ENCODE results near the gene SHISA2. TPM values are rescaled to one million over a fixed set of nuclear protein-coding genes. Genes with fewer than 3 reads are reported as not detected.

Gene SHISA2
- total RNA-seq, 1 experiment from 2014 or later, result 1.2 TPM

GRCh38 chr13:26026211-26026610 lies 25.6 kb downstream of the SHISA2 start:
- no TSS peak for BruUV-seq (replicated peaks)
- CTCF ChIA-PET, result interaction anchor here (0.7 kb wide), 1 partner anchor 319 kb away, joined by 3 read pairs; no protein-coding TSS in a partner anchor
- intact Hi-C loops (cut with micrococcal nuclease; ENCODE audit: unreplicated experiment), result no loop called here
- no peaks in the 10 kb centered on the region for H3K36me3 ChIP-seq (ENCODE audit: control insufficient read depth, insufficient read depth, low read length)
- no peaks in the 10 kb centered on the region; the same call in 1 of the 2 replicates for H3K27me3 ChIP-seq (ENCODE audit: control insufficient read depth, insufficient read depth, low read length)
- TF ChIP-seq, protein P1, sequence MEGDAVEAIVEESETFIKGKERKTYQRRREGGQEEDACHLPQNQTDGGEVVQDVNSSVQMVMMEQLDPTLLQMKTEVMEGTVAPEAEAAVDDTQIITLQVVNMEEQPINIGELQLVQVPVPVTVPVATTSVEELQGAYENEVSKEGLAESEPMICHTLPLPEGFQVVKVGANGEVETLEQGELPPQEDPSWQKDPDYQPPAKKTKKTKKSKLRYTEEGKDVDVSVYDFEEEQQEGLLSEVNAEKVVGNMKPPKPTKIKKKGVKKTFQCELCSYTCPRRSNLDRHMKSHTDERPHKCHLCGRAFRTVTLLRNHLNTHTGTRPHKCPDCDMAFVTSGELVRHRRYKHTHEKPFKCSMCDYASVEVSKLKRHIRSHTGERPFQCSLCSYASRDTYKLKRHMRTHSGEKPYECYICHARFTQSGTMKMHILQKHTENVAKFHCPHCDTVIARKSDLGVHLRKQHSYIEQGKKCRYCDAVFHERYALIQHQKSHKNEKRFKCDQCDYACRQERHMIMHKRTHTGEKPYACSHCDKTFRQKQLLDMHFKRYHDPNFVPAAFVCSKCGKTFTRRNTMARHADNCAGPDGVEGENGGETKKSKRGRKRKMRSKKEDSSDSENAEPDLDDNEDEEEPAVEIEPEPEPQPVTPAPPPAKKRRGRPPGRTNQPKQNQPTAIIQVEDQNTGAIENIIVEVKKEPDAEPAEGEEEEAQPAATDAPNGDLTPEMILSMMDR (IDR thresholded peaks at IDR 0.05), result no peak
- TF ChIP-seq SIN3A (IDR thresholded peaks at IDR 0.05; ENCODE audit: borderline replicate concordance, insufficient read depth, low read depth, low read length) (no peak), POLR2AphosphoS5 (IDR thresholded peaks at IDR 0.05; ENCODE audit: low read depth, low read length) (no peak), TCF7L2 (IDR thresholded peaks at IDR 0.05; ENCODE audit: low read depth, low read length) (no peak)
- TF ChIP-seq, protein P2, sequence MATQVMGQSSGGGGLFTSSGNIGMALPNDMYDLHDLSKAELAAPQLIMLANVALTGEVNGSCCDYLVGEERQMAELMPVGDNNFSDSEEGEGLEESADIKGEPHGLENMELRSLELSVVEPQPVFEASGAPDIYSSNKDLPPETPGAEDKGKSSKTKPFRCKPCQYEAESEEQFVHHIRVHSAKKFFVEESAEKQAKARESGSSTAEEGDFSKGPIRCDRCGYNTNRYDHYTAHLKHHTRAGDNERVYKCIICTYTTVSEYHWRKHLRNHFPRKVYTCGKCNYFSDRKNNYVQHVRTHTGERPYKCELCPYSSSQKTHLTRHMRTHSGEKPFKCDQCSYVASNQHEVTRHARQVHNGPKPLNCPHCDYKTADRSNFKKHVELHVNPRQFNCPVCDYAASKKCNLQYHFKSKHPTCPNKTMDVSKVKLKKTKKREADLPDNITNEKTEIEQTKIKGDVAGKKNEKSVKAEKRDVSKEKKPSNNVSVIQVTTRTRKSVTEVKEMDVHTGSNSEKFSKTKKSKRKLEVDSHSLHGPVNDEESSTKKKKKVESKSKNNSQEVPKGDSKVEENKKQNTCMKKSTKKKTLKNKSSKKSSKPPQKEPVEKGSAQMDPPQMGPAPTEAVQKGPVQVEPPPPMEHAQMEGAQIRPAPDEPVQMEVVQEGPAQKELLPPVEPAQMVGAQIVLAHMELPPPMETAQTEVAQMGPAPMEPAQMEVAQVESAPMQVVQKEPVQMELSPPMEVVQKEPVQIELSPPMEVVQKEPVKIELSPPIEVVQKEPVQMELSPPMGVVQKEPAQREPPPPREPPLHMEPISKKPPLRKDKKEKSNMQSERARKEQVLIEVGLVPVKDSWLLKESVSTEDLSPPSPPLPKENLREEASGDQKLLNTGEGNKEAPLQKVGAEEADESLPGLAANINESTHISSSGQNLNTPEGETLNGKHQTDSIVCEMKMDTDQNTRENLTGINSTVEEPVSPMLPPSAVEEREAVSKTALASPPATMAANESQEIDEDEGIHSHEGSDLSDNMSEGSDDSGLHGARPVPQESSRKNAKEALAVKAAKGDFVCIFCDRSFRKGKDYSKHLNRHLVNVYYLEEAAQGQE (IDR thresholded peaks at IDR 0.05; ENCODE audit: insufficient read depth in 1 of 2, low read depth in 2 of 2, low read length in 1 of 2), result no peak
- H3K4me3 ChIP-seq (ENCODE audit: low read depth in 2 of 2, low read length in 2 of 2), result no peak overlapping the region
- in situ Hi-C loops (cut with HindIII; ENCODE audit: low pct_unique_long_range_greater_than_20kb, low sequenced_read_pairs), result no loop called here
- DNase-seq (ENCODE audit: low read depth, low spot score) (no peak), ATAC-seq (no peak)
- POLR2A ChIA-PET, result no interaction called here
- no peaks in the 10 kb centered on the region for H3K9me3 ChIP-seq (ENCODE audit: control insufficient read depth, insufficient read depth, low read depth, low read length)
- H3K4me1 ChIP-seq (ENCODE audit: control insufficient read depth, insufficient read depth, low read length), result peaks cover 4% of the 10 kb centered on the region; the same call in 1 of the 2 replicates
- no peak overlapping the region for H3K27ac ChIP-seq (ENCODE audit: low read length)

DNA sequence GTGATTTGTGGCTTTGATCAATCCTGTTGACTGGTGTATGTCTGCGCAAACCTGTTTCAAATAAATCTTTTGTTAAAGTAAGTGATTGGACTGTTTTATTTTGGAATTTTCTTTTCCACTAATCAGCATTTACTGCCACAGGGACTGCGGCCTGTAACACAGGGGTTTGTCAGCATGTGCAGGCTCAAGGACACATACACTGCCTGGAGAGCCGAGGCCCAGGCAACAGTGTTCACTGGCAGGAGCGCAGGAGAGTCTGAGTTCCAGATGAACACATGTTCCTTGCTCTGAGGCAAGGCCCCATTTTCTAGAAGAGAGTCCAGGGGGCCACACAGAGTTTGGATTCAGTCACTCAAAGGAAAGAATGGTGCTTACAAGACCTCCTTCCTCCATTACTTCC lies 26.0 kb downstream of the SHISA2 start:
- H3K4me1 ChIP-seq (ENCODE audit: control insufficient read depth, insufficient read depth, low read length), result peaks cover 4% of the 10 kb centered on the region; the same call in 1 of the 2 replicates
- H3K27me3 ChIP-seq (ENCODE audit: control insufficient read depth, insufficient read depth, low read length), result no peaks in the 10 kb centered on the region; the same call in 1 of the 2 replicates
- no peak overlapping the region for H3K27ac ChIP-seq (ENCODE audit: low read length)
- ChIA-PET CTCF (no interaction called here), POLR2A (no interaction called here)
- in situ Hi-C loops (cut with HindIII; ENCODE audit: low pct_unique_long_range_greater_than_20kb, low sequenced_read_pairs) (no loop called here), intact Hi-C loops (cut with micrococcal nuclease; ENCODE audit: unreplicated experiment) (no loop called here)
- BruUV-seq (replicated peaks), result no TSS peak
- TF ChIP-seq SIN3A (IDR thresholded peaks at IDR 0.05; ENCODE audit: borderline replicate concordance, insufficient read depth, low read depth, low read length), result no peak
- no peak for TF ChIP-seq TCF7L2 (IDR thresholded peaks at IDR 0.05; ENCODE audit: low read depth, low read length)
- no peak for TF ChIP-seq POLR2AphosphoS5 (IDR thresholded peaks at IDR 0.05; ENCODE audit: low read depth, low read length)
- TF ChIP-seq, protein P1 (IDR thresholded peaks at IDR 0.05), result no peak
- TF ChIP-seq, protein P2 (IDR thresholded peaks at IDR 0.05; ENCODE audit: insufficient read depth in 1 of 2, low read depth in 2 of 2, low read length in 1 of 2), result no peak
- ATAC-seq (no peak), DNase-seq (ENCODE audit: low read depth, low spot score) (no peak)
- H3K9me3 ChIP-seq (ENCODE audit: control insufficient read depth, insufficient read depth, low read depth, low read length), result no peaks in the 10 kb centered on the region
- no peak overlapping the region for H3K4me3 ChIP-seq (ENCODE audit: low read depth in 2 of 2, low read length in 2 of 2)
- H3K36me3 ChIP-seq (ENCODE audit: control insufficient read depth, insufficient read depth, low read length), result no peaks in the 10 kb centered on the region
